Measurements from ENCODE around the gene GUCA1A.

Gene GUCA1A

GRCh38 chr6:42140032-42140431 is 33.1 kb upstream of the GUCA1A start:
- TF ChIP-seq CTCF (IDR thresholded peaks at IDR 0.05), result no peak
- Histone ChIP-seq H3K27me3 (peaks cover 0 to 31% of the 10 kb centered on the region in 2 donors), H3K36me3 (no peaks in the 10 kb centered on the region), H3K4me1 (peaks cover 0 to 18% (median 10%) of the 10 kb centered on the region in 4 donors), H3K9me3 (no peaks in the 10 kb centered on the region), H3K27ac (no peak overlapping the region), H3K4me3 (no peak overlapping the region)
- peak in 1 of 2 donors; percentile 46 for DNase-seq
- intact Hi-C loops (cut with DNase I; ENCODE audit: low total_unique reads), result no loop called here

GRCh38 chr6:42140756-42141602 is 32.2 kb upstream of the GUCA1A start:
- intact Hi-C loops (cut with DNase I; ENCODE audit: low total_unique reads), result no loop called here
- Histone ChIP-seq H3K27ac (peak overlapping the region; percentile 53 to 57), H3K27me3 (peaks cover 0 to 31% of the 10 kb centered on the region in 2 donors), H3K9me3 (no peaks in the 10 kb centered on the region), H3K4me1 (peaks cover 0 to 18% (median 10%) of the 10 kb centered on the region in 4 donors), H3K36me3 (no peaks in the 10 kb centered on the region), H3K4me3 (peak overlapping the region in 1 of 2 donors; percentile 50)
- peak; percentile 73 to 74 for DNase-seq
- no peak for TF ChIP-seq CTCF (IDR thresholded peaks at IDR 0.05)

GRCh38 chr6:42141603-42142117 is 31.5 kb upstream of the GUCA1A start:
- no peak for TF ChIP-seq CTCF (IDR thresholded peaks at IDR 0.05)
- no peak for DNase-seq
- H3K4me3 ChIP-seq, result peak overlapping the region; percentile 44 to 50
- H3K36me3 ChIP-seq, result no peaks in the 10 kb centered on the region
- H3K4me1 ChIP-seq, result peaks cover 0 to 18% (median 10%) of the 10 kb centered on the region in 4 donors
- no peaks in the 10 kb centered on the region for H3K9me3 ChIP-seq
- peak overlapping the region; percentile 53 to 57 for H3K27ac ChIP-seq
- intact Hi-C loops (cut with DNase I; ENCODE audit: low total_unique reads), result no loop called here
- H3K27me3 ChIP-seq, result peaks cover 0 to 31% of the 10 kb centered on the region in 2 donors

- DNase-seq, result peak in 1 of 2 donors; percentile 70
- peak within 1 kb of the TSS; percentile 53 to 57 for H3K27ac ChIP-seq
Measured at GRCh38 chr6:42142118-42142835, 30.9 kb upstream of the GUCA1A start, which contains the start of gene C6orf132. TSS of gene C6orf132 (minus strand) at chr6:42142620. CDS start at chr6:42142444, 176 bp downstream.

More at GRCh38 chr6:42142118-42142835, 30.9 kb upstream of the GUCA1A start, which contains the start of gene C6orf132:
- Histone ChIP-seq H3K36me3 (no peaks in the 10 kb centered on the region), H3K4me1 (peaks cover 0 to 18% (median 10%) of the 10 kb centered on the region in 4 donors), H3K9me3 (no peaks in the 10 kb centered on the region), H3K27me3 (peaks cover 0 to 31% of the 10 kb centered on the region in 2 donors), H3K4me3 (peak within 1 kb of the TSS; percentile 44 to 50)
- intact Hi-C loops (cut with DNase I; ENCODE audit: low total_unique reads), result no loop called here
- TF ChIP-seq CTCF (IDR thresholded peaks at IDR 0.05), result no peak
